ENCODE measurements around the gene TMEM271.

TMEM271 gene

GRCh38 chr4:612749-613125 is 36.6 kb upstream of the TMEM271 start:
- no peak overlapping the region for H3K4me3 ChIP-seq (replicated peaks; ENCODE audit: low read depth, low read length)
- H3K27me3 ChIP-seq (replicated peaks; ENCODE audit: control insufficient read depth, insufficient read depth, low read length) = no peaks in the 10 kb centered on the region
- H3K36me3 ChIP-seq (ENCODE audit: control insufficient read depth, insufficient read depth, low read length) = no peaks in the 10 kb centered on the region
- no peak for DNase-seq (ENCODE audit: extremely low read depth, insufficient read length)
- no peak for TF ChIP-seq CTCF (IDR thresholded peaks at IDR 0.05; ENCODE audit: insufficient read depth, low read length, poor library complexity, severe bottlenecking)

- Histone ChIP-seq H3K36me3 (ENCODE audit: control insufficient read depth, insufficient read depth, low read length) (no peaks in the 10 kb centered on the region), H3K4me3 (replicated peaks; ENCODE audit: low read depth, low read length) (no peak overlapping the region), H3K27me3 (replicated peaks; ENCODE audit: control insufficient read depth, insufficient read depth, low read length) (no peaks in the 10 kb centered on the region)
- TF ChIP-seq CTCF (IDR thresholded peaks at IDR 0.05; ENCODE audit: insufficient read depth, low read length, poor library complexity, severe bottlenecking) = no peak
- DNase-seq (ENCODE audit: extremely low read depth, insufficient read length) = no peak
Measured at GRCh38 chr4:612052-612748, 36.1 kb upstream of the TMEM271 start.

- TF ChIP-seq CTCF (IDR thresholded peaks at IDR 0.05; ENCODE audit: insufficient read depth, low read length, poor library complexity, severe bottlenecking) = no peak
- DNase-seq (ENCODE audit: extremely low read depth, insufficient read length) = no peak
- no peaks in the 10 kb centered on the region for H3K27me3 ChIP-seq (replicated peaks; ENCODE audit: control insufficient read depth, insufficient read depth, low read length)
- no peak overlapping the region for H3K4me3 ChIP-seq (replicated peaks; ENCODE audit: low read depth, low read length)
- no peaks in the 10 kb centered on the region for H3K36me3 ChIP-seq (ENCODE audit: control insufficient read depth, insufficient read depth, low read length)
Measured at GRCh38 chr4:610411-611261, 34.5 kb upstream of the TMEM271 start.

GRCh38 chr4:609400-610050 is 33.4 kb upstream of the TMEM271 start:
- Histone ChIP-seq H3K27me3 (replicated peaks; ENCODE audit: control insufficient read depth, insufficient read depth, low read length) (no peaks in the 10 kb centered on the region), H3K36me3 (ENCODE audit: control insufficient read depth, insufficient read depth, low read length) (no peaks in the 10 kb centered on the region), H3K4me3 (replicated peaks; ENCODE audit: low read depth, low read length) (no peak overlapping the region)
- no peak for DNase-seq (ENCODE audit: extremely low read depth, insufficient read length)
- TF ChIP-seq CTCF (IDR thresholded peaks at IDR 0.05; ENCODE audit: insufficient read depth, low read length, poor library complexity, severe bottlenecking) = no peak

GRCh38 chr4:608236-608635 is 32.1 kb upstream of the TMEM271 start:
- H3K27me3 ChIP-seq (replicated peaks; ENCODE audit: control insufficient read depth, insufficient read depth, low read length) = no peaks in the 10 kb centered on the region
- no peak for TF ChIP-seq CTCF (IDR thresholded peaks at IDR 0.05; ENCODE audit: insufficient read depth, low read length, poor library complexity, severe bottlenecking)
- DNase-seq (ENCODE audit: extremely low read depth, insufficient read length) = no peak
- no peaks in the 10 kb centered on the region for H3K36me3 ChIP-seq (ENCODE audit: control insufficient read depth, insufficient read depth, low read length)
- no peak overlapping the region for H3K4me3 ChIP-seq (replicated peaks; ENCODE audit: low read depth, low read length)

Data from GM06990 (cell line).